Panc1 (cell line): ENCODE measurements around the gene FGFRL1. TPM values are rescaled to one million over a fixed set of nuclear protein-coding genes. Genes with fewer than 3 reads are reported as not detected.

Source experiments
- ATAC-seq: fragments of 200-7000 bp; cut with Tn5 transposase; 2 replicates; pipeline ENCODE4 v1.9.1; 2020; ENCODE audit warnings: mild to moderate bottlenecking, moderate library complexity
- BruUV-seq: library from RNA; stranded (reverse); fragments of 400-500 nt; replicated peaks from 2 replicates; lab custom pipeline; 2021; lab: Mats Ljungman, UMichigan
- CTCF ChIA-PET: fragments of 300-600 bp; sonication (Branson Sonifier 250); formaldehyde crosslinking; loops from one replicate; lab custom pipeline; 2022; ENCODE audit warnings: antibody characterized with exemption; lab: Charles Lee
- POLR2A ChIA-PET: fragments of 300-600 bp; sonication (Branson Sonifier 250); formaldehyde crosslinking; loops from one replicate; lab custom pipeline; 2022; ENCODE audit warnings: antibody characterized with exemption; lab: Charles Lee
- DNase-seq: peaks from one replicate; pipeline ENCODE4 v3.0.0-alpha.2; 2010; ENCODE audit warnings: low read depth, low spot score
- H3K27ac ChIP-seq: 2 replicates; pipeline ENCODE4 v1.5.1; 2011; ENCODE audit warnings: mild to moderate bottlenecking, low read length, inconsistent platforms
- H3K27me3 ChIP-seq: fragments of 200-500 bp; sonication (Bioruptor generic); 2 replicates; pipeline ENCODE4 v1.6.0; 2014; ENCODE audit warnings: low read length, inconsistent platforms; ENCODE audit not compliant: control insufficient read depth, insufficient read depth
- H3K36me3 ChIP-seq: fragments of 200-500 bp; sonication (Bioruptor generic); 2 replicates; pipeline ENCODE4 v1.5.1; 2014; ENCODE audit warnings: inconsistent platforms, mild to moderate bottlenecking, low read length, moderate library complexity; ENCODE audit not compliant: control insufficient read depth, insufficient read depth
- H3K4me1 ChIP-seq: 2 replicates; pipeline ENCODE4 v1.5.1; 2011; ENCODE audit warnings: inconsistent platforms, mild to moderate bottlenecking, low read length, moderate library complexity; ENCODE audit not compliant: control insufficient read depth, insufficient read depth
- H3K4me3 ChIP-seq, 2 experiments: 2 replicates each; pipeline ENCODE4 v1.5.1; 2011 to 2012; ENCODE audit warnings: low read depth in 2 of 2, low read length in 2 of 2, mild to moderate bottlenecking in 2 of 2, inconsistent platforms in 1 of 2, moderate library complexity in 1 of 2
- H3K9me3 ChIP-seq: fragments of 200-500 bp; sonication (Bioruptor generic); 2 replicates; pipeline ENCODE4 v1.5.1; 2014; ENCODE audit warnings: low read depth, mild to moderate bottlenecking, inconsistent platforms, low read length, moderate library complexity; ENCODE audit not compliant: control insufficient read depth, insufficient read depth
- CTCF ChIP-seq: fragments of 450-650 bp; IDR thresholded peaks from 2 replicates; pipeline ENCODE4 v1.5.1; 2017; ENCODE audit warnings: mild to moderate bottlenecking
- POLR2AphosphoS5 ChIP-seq: IDR thresholded peaks from 2 replicates; pipeline ENCODE4 v1.6.1; 2012; ENCODE audit warnings: mild to moderate bottlenecking, low read depth, low read length, moderate library complexity
- REST ChIP-seq, 2 experiments: IDR thresholded peaks; 2 replicates each; pipeline ENCODE4 v1.6.1; 2011 to 2012; ENCODE audit warnings: low read depth in 2 of 2, control low read depth in 1 of 2, low read length in 1 of 2, mild to moderate bottlenecking in 1 of 2, moderate library complexity in 1 of 2; ENCODE audit not compliant: insufficient read depth in 1 of 2
- SIN3A ChIP-seq: IDR thresholded peaks from 2 replicates; pipeline ENCODE4 v1.6.1; 2012; ENCODE audit warnings: low read depth, mild to moderate bottlenecking, low read length, moderate library complexity, borderline replicate concordance; ENCODE audit not compliant: insufficient read depth
- TCF7L2 ChIP-seq: IDR thresholded peaks from 2 replicates; pipeline ENCODE4 v1.6.1; 2011; ENCODE audit warnings: mild to moderate bottlenecking, low read depth, low read length, inconsistent platforms
- in situ Hi-C: cut with HindIII; loops from 2 replicates; pipeline ENCODE4 v1.10.0; 2016; ENCODE audit warnings: low sequenced_read_pairs, low pct_unique_long_range_greater_than_20kb
- intact Hi-C: fragments of 100-400 bp; cut with micrococcal nuclease; formaldehyde crosslinking; loops from one replicate; pipeline ENCODE4 v1.10.0; 2022; ENCODE audit not compliant: unreplicated experiment
- total RNA-seq: library from RNA; stranded (reverse); gene quantifications from one replicate; pipeline ENCODE4 v1.2.1, GENCODE V29; 2021; ENCODE audit not compliant: unreplicated experiment

FGFRL1 gene
- total RNA-seq, 1 experiment from 2014 or later = 43.1 TPM

- ChIA-PET POLR2A (no interaction called here), CTCF (no interaction called here)
- Histone ChIP-seq H3K4me1 (peaks cover 6% of the 10 kb centered on the region; the same call in 1 of the 2 replicates), H3K9me3 (no peaks in the 10 kb centered on the region), H3K4me3 (no peak overlapping the region), H3K27me3 (no peaks in the 10 kb centered on the region), H3K27ac (no peak overlapping the region), H3K36me3 (no peaks in the 10 kb centered on the region)
- in situ Hi-C loops (no loop called here), intact Hi-C loops (no loop called here)
- TF ChIP-seq TCF7L2 (no peak), SIN3A (no peak), REST (IDR thresholded peaks at IDR 0.05; ENCODE audit: insufficient read depth in 1 of 2, low read depth in 2 of 2, low read length in 1 of 2) (no peak), POLR2AphosphoS5 (no peak), CTCF (no peak)
- no peak for ATAC-seq
- BruUV-seq = no TSS peak
- DNase-seq = no peak
Observed at GRCh38 chr4:1018147-1019020, 7.0 kb downstream of the FGFRL1 start.

DNA sequence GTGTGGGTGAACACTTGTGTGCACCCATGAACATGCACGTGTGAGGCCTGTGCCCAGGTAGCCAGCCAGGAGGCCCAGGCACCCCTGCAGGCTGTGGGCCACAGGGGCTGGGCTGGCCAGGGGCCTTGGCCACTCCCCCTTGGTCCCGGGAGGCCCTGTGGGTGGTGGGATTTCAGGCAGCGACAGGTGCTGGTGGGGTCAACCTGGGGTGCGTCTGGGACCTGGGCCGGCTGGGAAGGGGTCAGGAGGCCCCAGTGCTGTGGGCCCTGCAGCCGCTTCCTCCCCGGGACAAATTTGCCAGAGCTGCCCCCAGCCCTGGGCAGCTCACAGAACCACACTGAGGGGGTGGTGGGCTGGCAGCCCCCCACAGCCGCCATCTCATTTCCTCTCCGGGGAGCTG, 7.9 kb downstream of the FGFRL1 start:
- CTCF ChIA-PET = no interaction called here
- in situ Hi-C loops (no loop called here), intact Hi-C loops (no loop called here)
- no peaks in the 10 kb centered on the region for H3K9me3 ChIP-seq
- TF ChIP-seq POLR2AphosphoS5 (no peak), REST (IDR thresholded peaks at IDR 0.05; ENCODE audit: insufficient read depth in 1 of 2, low read depth in 2 of 2, low read length in 1 of 2) (no peak), TCF7L2 (no peak), CTCF (no peak), SIN3A (no peak)
- DNase-seq (no peak), ATAC-seq (no peak)
- peaks cover 6% of the 10 kb centered on the region; the same call in 1 of the 2 replicates for H3K4me1 ChIP-seq
- POLR2A ChIA-PET = no interaction called here
- H3K36me3 ChIP-seq = no peaks in the 10 kb centered on the region
- no peak overlapping the region for H3K27ac ChIP-seq
- H3K4me3 ChIP-seq = no peak overlapping the region
- no peaks in the 10 kb centered on the region for H3K27me3 ChIP-seq
- BruUV-seq = no TSS peak
